ENCODE data around the gene SPRTN.

The SPRTN gene
- 20.5 to 35.6 (median 24.2) reads per million in 9 experiments for total RNA-seq

DNA sequence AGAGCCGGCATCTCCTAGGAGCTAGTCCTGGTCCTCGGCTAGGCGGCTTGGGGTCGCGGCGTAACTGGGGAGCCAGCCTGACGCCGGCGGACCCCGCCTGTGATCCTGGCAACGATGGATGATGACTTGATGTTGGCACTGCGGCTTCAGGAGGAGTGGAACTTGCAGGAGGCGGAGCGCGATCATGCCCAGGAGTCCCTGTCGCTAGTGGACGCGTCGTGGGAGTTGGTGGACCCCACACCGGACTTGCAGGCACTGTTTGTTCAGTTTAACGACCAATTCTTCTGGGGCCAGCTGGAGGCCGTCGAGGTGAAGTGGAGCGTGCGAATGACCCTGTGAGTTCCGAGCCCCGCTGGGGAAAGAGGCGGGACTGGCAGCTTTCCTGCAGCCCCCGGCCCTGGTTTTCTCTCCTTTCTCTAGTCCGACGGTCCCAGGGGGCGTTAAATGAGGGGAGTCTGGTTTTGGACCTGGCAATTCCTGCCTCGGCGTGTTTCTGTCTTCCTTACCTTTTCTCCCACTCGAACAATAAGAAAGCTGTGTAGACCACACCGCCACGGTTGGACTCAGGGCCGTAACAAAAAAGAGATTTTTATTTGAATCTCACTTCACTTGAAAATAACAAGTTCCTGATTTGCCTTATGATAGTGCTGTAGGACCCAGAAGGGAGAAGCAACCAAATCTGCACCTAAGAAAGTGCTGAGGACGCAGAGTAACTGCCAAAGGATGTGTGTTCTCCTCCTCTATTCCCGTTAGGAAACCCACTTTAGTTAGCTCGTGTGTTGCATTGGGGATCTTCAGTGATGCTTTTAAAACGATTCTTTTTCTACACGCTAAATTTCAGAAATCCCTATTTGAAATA lies at the start of gene SPRTN:
Gene SPRTN (plus strand): TSS at position 24 of the 859 bp plus-strand sequence. CDS start 91 bp downstream, at position 115.
- Mint-ChIP-seq H3K4me3 (peak within 1 kb of the TSS; percentile 94 to 96), H3K27me3 (no peaks in the 10 kb centered on the region), H3K36me3 (ENCODE audit: insufficient read depth) (peaks cover 59% of the 10 kb centered on the region), H3K4me1 (ENCODE audit: low read depth in 2 of 2) (peaks cover 35 to 53% of the 10 kb centered on the region in 2 donors), H3K9me3 (no peaks in the 10 kb centered on the region), H3K27ac (peak within 1 kb of the TSS; percentile 99 to 100)
- ATAC-seq (replicated peaks): peak; percentile 4
- no peak for DNase-seq

- Mint-ChIP-seq H3K27me3 (no peaks in the 10 kb centered on the region), H3K36me3 (ENCODE audit: insufficient read depth) (no peaks in the 10 kb centered on the region), H3K27ac (no peak overlapping the region), H3K4me1 (ENCODE audit: low read depth in 2 of 2) (no peaks in the 10 kb centered on the region), H3K9me3 (no peaks in the 10 kb centered on the region), H3K4me3 (no peak overlapping the region)
- ATAC-seq (replicated peaks) (no peak), DNase-seq (no peak)
Measured at GRCh38 chr1:231295938-231296337, 42.2 kb upstream of the SPRTN start.

DNA sequence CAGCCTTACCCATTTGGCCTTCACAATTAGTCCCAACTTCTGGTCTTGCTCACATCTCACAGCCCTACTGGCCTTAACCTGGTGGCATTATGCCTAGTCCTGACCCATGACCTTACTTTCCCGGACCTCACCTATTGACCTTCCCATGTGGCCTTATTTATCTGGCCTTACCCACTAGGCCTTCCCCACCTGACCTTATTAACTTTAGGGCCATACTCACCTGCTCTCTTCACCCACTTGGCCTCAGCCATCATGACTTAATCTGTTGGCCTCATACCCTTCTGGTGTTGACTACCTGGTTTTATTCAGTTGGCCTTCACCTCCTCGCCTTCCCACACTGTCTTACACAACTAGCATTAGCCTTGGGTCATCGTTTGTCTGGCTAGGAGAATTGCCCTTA lies 36.1 kb upstream of the SPRTN start:
- ATAC-seq (replicated peaks): no peak

GRCh38 chr1:231310391-231310934 lies 27.6 kb upstream of the SPRTN start:
- Mint-ChIP-seq H3K4me3 (no peak overlapping the region), H3K4me1 (ENCODE audit: low read depth in 2 of 2) (no peaks in the 10 kb centered on the region), H3K36me3 (ENCODE audit: insufficient read depth) (no peaks in the 10 kb centered on the region), H3K27me3 (peaks cover 6 to 25% of the 10 kb centered on the region in 2 donors), H3K9me3 (no peaks in the 10 kb centered on the region), H3K27ac (no peak overlapping the region)
- ATAC-seq (replicated peaks): no peak
- DNase-seq: no peak

More for the DNA sequence above, 36.1 kb upstream of the SPRTN start:
- Mint-ChIP-seq H3K36me3 (ENCODE audit: insufficient read depth) (no peaks in the 10 kb centered on the region), H3K4me3 (no peak overlapping the region), H3K9me3 (no peaks in the 10 kb centered on the region), H3K4me1 (ENCODE audit: low read depth in 2 of 2) (no peaks in the 10 kb centered on the region), H3K27me3 (no peaks in the 10 kb centered on the region), H3K27ac (no peak overlapping the region)
- DNase-seq: no peak

DNA sequence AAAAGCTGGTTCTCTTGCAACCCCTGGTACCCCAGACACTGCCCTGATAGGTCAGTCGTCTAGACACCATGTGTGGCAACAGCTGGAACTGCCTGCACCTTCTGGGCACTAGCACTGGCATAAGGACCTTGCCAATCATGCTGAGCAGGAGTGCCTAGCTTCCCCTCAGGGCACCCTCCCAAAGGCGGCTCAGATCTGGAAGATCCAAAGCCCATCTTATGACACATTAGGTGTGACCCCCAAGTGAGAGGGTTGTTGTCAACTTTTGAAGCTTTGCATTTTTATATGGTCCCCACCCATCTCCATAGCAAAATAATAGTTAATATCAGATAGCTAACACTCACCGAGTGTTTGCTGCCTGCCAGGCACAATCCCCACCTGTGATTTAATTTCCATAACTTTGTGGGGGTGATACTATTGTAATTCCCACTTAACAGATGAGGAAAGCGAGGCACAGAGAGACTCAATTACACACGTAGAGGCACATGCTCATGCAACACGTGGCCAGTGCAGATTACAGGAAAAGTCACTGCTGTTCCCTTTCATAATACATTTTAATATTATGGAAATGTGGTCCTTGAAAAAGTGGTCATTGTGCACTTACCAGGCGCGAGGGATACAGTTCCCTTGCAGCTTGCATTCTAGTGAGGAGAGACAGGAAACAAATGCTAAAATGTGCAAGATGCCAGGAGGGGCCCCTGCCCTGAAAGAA lies 26.2 kb upstream of the SPRTN start:
- Mint-ChIP-seq H3K27me3 (peaks cover 6 to 25% of the 10 kb centered on the region in 2 donors), H3K4me3 (no peak overlapping the region), H3K9me3 (no peaks in the 10 kb centered on the region), H3K36me3 (ENCODE audit: insufficient read depth) (no peaks in the 10 kb centered on the region), H3K27ac (no peak overlapping the region), H3K4me1 (ENCODE audit: low read depth in 2 of 2) (peaks cover 0 to 3% of the 10 kb centered on the region in 2 donors)
- DNase-seq (no peak), ATAC-seq (replicated peaks) (no peak)

DNA sequence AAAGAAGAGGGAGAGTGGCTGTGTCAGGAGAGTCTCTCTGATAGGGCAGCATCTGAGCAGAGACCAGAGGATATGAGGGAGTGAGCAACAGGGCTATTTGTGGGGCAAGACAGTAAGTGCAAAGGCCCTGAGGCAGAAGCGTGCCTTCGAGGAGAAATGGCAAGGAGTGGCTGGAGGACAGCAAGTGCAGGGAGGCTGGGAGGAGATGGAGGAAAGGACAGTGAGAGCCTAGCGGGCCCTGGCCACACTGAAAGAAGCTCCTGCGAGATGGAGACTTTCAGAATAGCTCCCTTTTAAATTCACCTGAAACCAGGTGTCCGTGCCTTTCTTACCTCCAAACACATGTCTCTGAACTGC lies 25.7 kb upstream of the SPRTN start:
- Mint-ChIP-seq H3K9me3 (no peaks in the 10 kb centered on the region), H3K36me3 (ENCODE audit: insufficient read depth) (no peaks in the 10 kb centered on the region), H3K4me1 (ENCODE audit: low read depth in 2 of 2) (peaks cover 0 to 3% of the 10 kb centered on the region in 2 donors), H3K27ac (no peak overlapping the region), H3K27me3 (peaks cover 6 to 25% of the 10 kb centered on the region in 2 donors), H3K4me3 (no peak overlapping the region)
- ATAC-seq (replicated peaks): no peak
- no peak for DNase-seq

DNA sequence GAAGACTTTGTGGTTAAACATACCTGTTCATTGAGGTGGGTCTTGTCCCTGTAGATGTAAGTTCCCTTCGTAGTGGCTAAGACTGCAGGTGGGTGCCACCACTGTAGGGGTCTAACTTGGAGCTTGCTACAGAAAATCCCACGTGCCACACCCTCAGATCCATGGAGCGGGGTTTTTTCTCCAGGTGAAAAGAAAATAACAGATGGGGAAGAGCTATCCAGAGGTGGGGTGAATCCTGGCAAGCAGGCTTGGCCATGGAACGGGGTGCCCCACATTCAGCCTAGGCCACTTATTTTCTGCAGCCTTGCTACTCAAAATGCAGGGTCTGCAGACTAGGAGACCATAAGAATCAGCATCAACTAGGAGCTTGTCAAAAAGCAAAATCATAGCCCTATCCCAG lies 24.4 kb upstream of the SPRTN start:
- no peak overlapping the region for H3K27ac Mint-ChIP-seq
- no peak overlapping the region for H3K4me3 Mint-ChIP-seq
- peaks cover 0 to 3% of the 10 kb centered on the region in 2 donors for H3K4me1 Mint-ChIP-seq (ENCODE audit: low read depth in 2 of 2)
- H3K27me3 Mint-ChIP-seq: peaks cover 6 to 25% of the 10 kb centered on the region in 2 donors
- DNase-seq (no peak), ATAC-seq (replicated peaks) (no peak)
- H3K9me3 Mint-ChIP-seq: no peaks in the 10 kb centered on the region
- H3K36me3 Mint-ChIP-seq (ENCODE audit: insufficient read depth): peaks cover 2% of the 10 kb centered on the region

- DNase-seq (peak; percentile 20 to 25 (median 20)), ATAC-seq (replicated peaks) (peak; percentile 63)
- H3K27me3 Mint-ChIP-seq: peaks cover 6 to 18% of the 10 kb centered on the region in 2 donors
- H3K9me3 Mint-ChIP-seq: no peaks in the 10 kb centered on the region
- no peak overlapping the region for H3K27ac Mint-ChIP-seq
- no peak overlapping the region for H3K4me3 Mint-ChIP-seq
- H3K36me3 Mint-ChIP-seq (ENCODE audit: insufficient read depth): peaks cover 2% of the 10 kb centered on the region
- peaks cover 0 to 3% of the 10 kb centered on the region in 2 donors for H3K4me1 Mint-ChIP-seq (ENCODE audit: low read depth in 2 of 2)
Measured at GRCh38 chr1:231315887-231316286, 22.2 kb upstream of the SPRTN start.

- no peak overlapping the region for H3K27ac Mint-ChIP-seq
- peaks cover under 1 to 11% of the 10 kb centered on the region in 2 donors for H3K27me3 Mint-ChIP-seq
- no peak overlapping the region for H3K4me3 Mint-ChIP-seq
- H3K4me1 Mint-ChIP-seq (ENCODE audit: low read depth in 2 of 2): peaks cover 0 to 3% of the 10 kb centered on the region in 2 donors
- H3K9me3 Mint-ChIP-seq: no peaks in the 10 kb centered on the region
- peaks cover 2% of the 10 kb centered on the region for H3K36me3 Mint-ChIP-seq (ENCODE audit: insufficient read depth)
- DNase-seq: no peak
- ATAC-seq (replicated peaks): no peak
Measured at GRCh38 chr1:231317306-231318014, 20.6 kb upstream of the SPRTN start.

DNA sequence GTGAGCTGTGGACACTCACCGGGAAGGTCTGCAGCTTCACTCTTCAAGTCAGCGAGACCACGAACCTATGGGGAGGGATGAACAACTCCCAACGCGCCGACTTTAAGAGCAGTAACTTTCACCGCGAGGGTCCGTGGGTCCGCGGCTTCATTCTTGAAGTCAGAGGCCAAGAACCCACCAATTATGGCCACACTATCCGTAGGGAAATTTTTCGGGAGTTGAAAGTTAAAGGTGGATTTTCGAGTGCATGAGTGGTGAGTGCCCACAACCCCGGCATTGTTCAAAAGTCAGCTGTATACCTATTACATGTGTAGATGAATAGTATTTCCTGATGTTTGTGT lies 20.1 kb upstream of the SPRTN start:
- no peak for DNase-seq
- Mint-ChIP-seq H3K36me3 (ENCODE audit: insufficient read depth) (peaks cover 2% of the 10 kb centered on the region), H3K27me3 (peaks cover 0 to 6% of the 10 kb centered on the region in 2 donors), H3K4me1 (ENCODE audit: low read depth in 2 of 2) (peaks cover 0 to 3% of the 10 kb centered on the region in 2 donors), H3K9me3 (no peaks in the 10 kb centered on the region), H3K4me3 (no peak overlapping the region), H3K27ac (peak overlapping the region in 1 of 2 donors; percentile 68)
- ATAC-seq (replicated peaks): no peak

DNA sequence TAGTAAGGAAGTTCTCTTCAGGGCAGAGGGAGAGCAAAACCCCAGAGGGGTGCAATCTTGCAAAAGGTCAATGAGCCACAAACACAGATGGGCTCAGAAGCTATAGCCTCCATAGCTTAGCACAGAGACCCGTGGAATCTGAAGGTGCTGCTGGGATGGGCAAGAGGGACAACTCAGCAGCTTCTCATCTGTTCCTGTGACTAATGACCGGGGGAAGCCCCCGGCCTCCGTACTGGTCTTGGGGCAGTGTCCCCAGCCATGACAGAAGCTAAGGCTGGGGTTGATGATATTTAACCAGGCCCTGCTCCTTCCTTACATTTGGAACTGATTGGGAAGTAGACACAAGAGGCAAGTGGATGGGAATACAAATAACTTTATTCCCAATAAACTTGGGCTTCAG lies 19.5 kb upstream of the SPRTN start:
- no peak for DNase-seq
- no peak for ATAC-seq (replicated peaks)
- H3K27ac Mint-ChIP-seq: peak overlapping the region in 1 of 2 donors; percentile 68
- no peaks in the 10 kb centered on the region for H3K9me3 Mint-ChIP-seq
- H3K27me3 Mint-ChIP-seq: no peaks in the 10 kb centered on the region
- H3K4me3 Mint-ChIP-seq: no peak overlapping the region
- peaks cover 2% of the 10 kb centered on the region for H3K36me3 Mint-ChIP-seq (ENCODE audit: insufficient read depth)
- peaks cover 0 to 3% of the 10 kb centered on the region in 2 donors for H3K4me1 Mint-ChIP-seq (ENCODE audit: low read depth in 2 of 2)

DNA sequence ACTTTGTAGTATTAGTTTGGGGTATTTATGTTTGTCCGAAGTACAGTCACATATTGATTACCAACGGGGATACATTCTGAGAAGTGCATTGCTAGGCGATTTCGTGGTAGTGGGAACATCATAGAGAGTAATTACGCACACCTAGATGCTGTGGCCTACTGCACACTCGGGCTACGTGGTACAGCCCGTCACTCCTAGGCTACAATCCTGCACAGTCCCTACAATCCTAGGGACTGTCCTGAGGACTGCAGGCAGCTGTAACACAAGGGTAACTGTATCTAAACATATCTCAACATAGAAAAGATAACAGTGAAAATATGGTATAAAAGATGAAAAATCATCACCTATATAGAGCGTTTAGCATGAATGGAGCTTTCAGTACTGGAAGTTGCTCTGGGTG lies 19.0 kb upstream of the SPRTN start:
- Mint-ChIP-seq H3K27me3 (no peaks in the 10 kb centered on the region), H3K9me3 (no peaks in the 10 kb centered on the region), H3K4me3 (no peak overlapping the region), H3K27ac (no peak overlapping the region), H3K4me1 (ENCODE audit: low read depth in 2 of 2) (peaks cover 0 to 3% of the 10 kb centered on the region in 2 donors), H3K36me3 (ENCODE audit: insufficient read depth) (peaks cover 2% of the 10 kb centered on the region)
- no peak for ATAC-seq (replicated peaks)
- no peak for DNase-seq

DNA sequence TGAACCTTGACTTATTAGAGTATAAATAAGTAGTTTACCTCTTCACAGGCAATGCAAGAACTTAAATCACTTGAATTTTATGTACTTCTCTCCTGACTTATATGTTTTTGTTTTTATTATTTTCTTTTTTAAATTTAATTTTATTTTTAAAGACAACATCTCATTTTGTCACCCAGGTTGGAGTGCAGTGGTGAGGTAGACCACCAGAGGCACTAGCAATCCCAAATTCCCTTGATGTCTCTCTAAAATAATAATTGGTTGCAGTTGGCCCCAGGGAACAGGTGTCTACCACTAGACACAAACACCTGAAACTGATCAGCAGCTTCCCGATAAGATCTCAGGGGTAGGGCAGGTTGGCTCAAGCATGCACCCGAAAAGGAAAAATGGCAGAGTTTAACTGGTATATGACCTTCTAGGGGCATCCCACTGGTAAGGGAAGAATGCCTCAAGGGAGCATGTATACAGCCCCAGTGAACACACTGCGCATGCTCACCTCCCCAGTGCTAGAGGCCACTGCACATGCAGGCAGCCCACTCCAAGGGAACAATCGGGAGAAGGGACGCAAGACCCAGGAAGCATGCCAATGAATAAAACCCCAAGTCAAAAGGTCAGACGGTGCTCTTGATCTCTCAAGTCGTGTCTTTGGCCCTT lies 15.1 kb upstream of the SPRTN start:
- DNase-seq (no peak), ATAC-seq (replicated peaks) (no peak)
- peaks cover 2% of the 10 kb centered on the region for H3K36me3 Mint-ChIP-seq (ENCODE audit: insufficient read depth)
- no peak overlapping the region for H3K4me3 Mint-ChIP-seq
- H3K9me3 Mint-ChIP-seq: no peaks in the 10 kb centered on the region
- no peak overlapping the region for H3K27ac Mint-ChIP-seq
- no peaks in the 10 kb centered on the region for H3K4me1 Mint-ChIP-seq (ENCODE audit: low read depth in 2 of 2)
- H3K27me3 Mint-ChIP-seq: no peaks in the 10 kb centered on the region
